ENCODE data around the gene CHEK1. TPM values are rescaled to one million over a fixed set of nuclear protein-coding genes. Genes with fewer than 3 reads are reported as not detected.

The CHEK1 gene
- total RNA-seq, 1 experiment from 2014 or later = 33.2 TPM

DNA sequence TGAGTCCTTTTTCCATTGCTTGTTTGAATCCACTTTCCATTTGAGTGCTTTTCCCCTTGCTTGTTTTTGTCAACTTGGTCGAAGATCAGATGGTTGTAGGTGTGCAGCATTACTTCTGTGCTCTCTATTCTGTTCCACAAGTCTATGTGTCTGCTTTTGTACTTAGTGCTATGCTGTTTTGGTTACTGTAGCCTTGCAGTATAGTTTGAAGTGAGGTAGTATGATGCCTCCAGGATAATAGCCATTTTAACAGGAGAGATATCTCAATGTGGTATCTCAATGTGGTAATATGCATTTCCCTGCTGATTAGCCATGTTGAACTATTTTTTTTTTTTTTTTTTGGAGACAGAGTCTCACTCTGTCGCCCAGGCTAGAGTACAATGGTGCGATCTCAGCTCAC lies 38.9 kb downstream of the CHEK1 start:
- Mint-ChIP-seq H3K4me3 (ENCODE audit: low read depth, unreplicated experiment) (no peak overlapping the region), H3K27me3 (ENCODE audit: unreplicated experiment) (no peaks in the 10 kb centered on the region), H3K4me1 (ENCODE audit: low read depth, unreplicated experiment) (no peaks in the 10 kb centered on the region), H3K36me3 (ENCODE audit: insufficient read depth, unreplicated experiment) (no peaks in the 10 kb centered on the region), H3K27ac (ENCODE audit: unreplicated experiment) (no peak overlapping the region), H3K9me3 (ENCODE audit: low read depth, unreplicated experiment) (peaks cover 6% of the 10 kb centered on the region)
- no peak for DNase-seq
- TF ChIP-seq, protein P1, sequence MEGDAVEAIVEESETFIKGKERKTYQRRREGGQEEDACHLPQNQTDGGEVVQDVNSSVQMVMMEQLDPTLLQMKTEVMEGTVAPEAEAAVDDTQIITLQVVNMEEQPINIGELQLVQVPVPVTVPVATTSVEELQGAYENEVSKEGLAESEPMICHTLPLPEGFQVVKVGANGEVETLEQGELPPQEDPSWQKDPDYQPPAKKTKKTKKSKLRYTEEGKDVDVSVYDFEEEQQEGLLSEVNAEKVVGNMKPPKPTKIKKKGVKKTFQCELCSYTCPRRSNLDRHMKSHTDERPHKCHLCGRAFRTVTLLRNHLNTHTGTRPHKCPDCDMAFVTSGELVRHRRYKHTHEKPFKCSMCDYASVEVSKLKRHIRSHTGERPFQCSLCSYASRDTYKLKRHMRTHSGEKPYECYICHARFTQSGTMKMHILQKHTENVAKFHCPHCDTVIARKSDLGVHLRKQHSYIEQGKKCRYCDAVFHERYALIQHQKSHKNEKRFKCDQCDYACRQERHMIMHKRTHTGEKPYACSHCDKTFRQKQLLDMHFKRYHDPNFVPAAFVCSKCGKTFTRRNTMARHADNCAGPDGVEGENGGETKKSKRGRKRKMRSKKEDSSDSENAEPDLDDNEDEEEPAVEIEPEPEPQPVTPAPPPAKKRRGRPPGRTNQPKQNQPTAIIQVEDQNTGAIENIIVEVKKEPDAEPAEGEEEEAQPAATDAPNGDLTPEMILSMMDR (IDR thresholded peaks at IDR 0.05; ENCODE audit: unreplicated experiment) = no peak
- no TSS peak for BruUV-seq (replicated peaks)
- CTCF ChIA-PET = interaction anchor here (0.7 kb wide), 1 partner anchor 548 kb away, joined by 3 read pairs; no protein-coding TSS in a partner anchor
- intact Hi-C loops (cut with micrococcal nuclease; ENCODE audit: unreplicated experiment) = no loop called here

DNA sequence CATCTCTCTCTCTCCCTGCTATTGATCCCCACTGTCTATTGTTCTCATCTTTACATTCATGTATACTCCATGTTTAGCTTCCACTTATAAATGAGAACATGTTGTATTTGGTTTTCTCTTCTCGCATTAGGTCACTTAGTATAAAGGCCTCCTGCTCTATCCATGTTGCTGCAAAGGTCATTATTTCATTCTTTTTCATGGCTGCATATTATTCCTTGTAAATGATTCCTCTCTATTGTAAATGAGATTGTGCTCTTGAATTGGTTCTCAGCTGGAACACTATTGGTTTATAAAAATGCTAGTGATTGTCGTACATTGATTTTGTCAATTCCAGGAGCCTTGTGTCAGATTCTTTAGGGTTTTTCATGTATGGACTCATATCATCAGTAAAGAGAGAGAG lies 42.2 kb downstream of the CHEK1 start:
- no peak overlapping the region for H3K27ac Mint-ChIP-seq (ENCODE audit: unreplicated experiment)
- TF ChIP-seq, protein P1 (IDR thresholded peaks at IDR 0.05; ENCODE audit: unreplicated experiment) = no peak
- intact Hi-C loops (cut with micrococcal nuclease; ENCODE audit: unreplicated experiment) = no loop called here
- H3K27me3 Mint-ChIP-seq (ENCODE audit: unreplicated experiment) = no peaks in the 10 kb centered on the region
- BruUV-seq (replicated peaks) = no TSS peak
- peaks cover 6% of the 10 kb centered on the region for H3K9me3 Mint-ChIP-seq (ENCODE audit: low read depth, unreplicated experiment)
- H3K36me3 Mint-ChIP-seq (ENCODE audit: insufficient read depth, unreplicated experiment) = no peaks in the 10 kb centered on the region
- DNase-seq = no peak
- H3K4me1 Mint-ChIP-seq (ENCODE audit: low read depth, unreplicated experiment) = no peaks in the 10 kb centered on the region
- no peak overlapping the region for H3K4me3 Mint-ChIP-seq (ENCODE audit: low read depth, unreplicated experiment)
- CTCF ChIA-PET = no interaction called here

DNA sequence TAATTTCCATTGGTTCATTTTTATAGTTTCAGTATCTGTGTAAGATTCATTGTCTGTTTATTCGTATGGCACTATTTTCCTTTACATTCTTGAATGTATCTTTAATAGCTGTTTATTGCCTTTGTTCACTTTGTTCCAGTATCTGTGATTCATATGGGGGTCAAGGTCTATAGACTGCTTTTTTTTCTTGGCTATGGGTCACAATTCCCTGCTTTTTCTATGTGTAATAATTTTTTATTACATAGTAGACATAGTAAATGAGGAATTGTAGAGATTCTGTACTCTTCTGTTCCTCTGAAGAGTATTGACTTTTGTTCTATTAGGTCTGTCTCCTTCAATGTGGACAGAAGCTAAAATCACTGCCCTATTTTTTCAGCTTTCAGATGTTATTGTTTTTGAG lies 45.2 kb downstream of the CHEK1 start:
- no TSS peak for BruUV-seq (replicated peaks)
- DNase-seq = no peak
- TF ChIP-seq, protein P1 (IDR thresholded peaks at IDR 0.05; ENCODE audit: unreplicated experiment) = no peak
- intact Hi-C loops (cut with micrococcal nuclease; ENCODE audit: unreplicated experiment) = no loop called here
- Mint-ChIP-seq H3K27me3 (ENCODE audit: unreplicated experiment) (no peaks in the 10 kb centered on the region), H3K4me3 (ENCODE audit: low read depth, unreplicated experiment) (no peak overlapping the region), H3K27ac (ENCODE audit: unreplicated experiment) (no peak overlapping the region), H3K9me3 (ENCODE audit: low read depth, unreplicated experiment) (peaks cover 4% of the 10 kb centered on the region), H3K36me3 (ENCODE audit: insufficient read depth, unreplicated experiment) (no peaks in the 10 kb centered on the region), H3K4me1 (ENCODE audit: low read depth, unreplicated experiment) (no peaks in the 10 kb centered on the region)
- CTCF ChIA-PET = no interaction called here

DNA sequence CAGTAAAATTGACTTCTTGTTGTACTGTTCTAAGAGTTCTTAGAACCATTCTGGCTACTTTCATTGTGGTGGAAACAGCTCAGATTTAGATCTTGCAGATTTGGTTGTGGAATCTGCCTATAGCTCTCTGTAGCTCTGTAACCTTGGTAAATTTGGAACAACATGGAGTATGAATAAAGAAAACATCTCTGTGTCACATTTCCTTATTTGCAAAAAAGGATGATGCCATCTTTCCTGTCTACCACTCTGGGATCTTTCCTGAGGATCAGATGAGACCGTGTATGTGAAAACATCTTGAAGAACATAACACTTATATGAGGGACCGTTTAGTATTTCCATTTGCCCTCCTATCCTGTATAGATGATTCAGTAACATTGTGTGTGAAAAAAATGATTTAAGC lies 46.6 kb downstream of the CHEK1 start:
- CTCF ChIA-PET = no interaction called here
- no peak overlapping the region for H3K27ac Mint-ChIP-seq (ENCODE audit: unreplicated experiment)
- DNase-seq = no peak
- no peaks in the 10 kb centered on the region for H3K36me3 Mint-ChIP-seq (ENCODE audit: insufficient read depth, unreplicated experiment)
- H3K4me3 Mint-ChIP-seq (ENCODE audit: low read depth, unreplicated experiment) = no peak overlapping the region
- H3K4me1 Mint-ChIP-seq (ENCODE audit: low read depth, unreplicated experiment) = no peaks in the 10 kb centered on the region
- intact Hi-C loops (cut with micrococcal nuclease; ENCODE audit: unreplicated experiment) = no loop called here
- H3K9me3 Mint-ChIP-seq (ENCODE audit: low read depth, unreplicated experiment) = peaks cover 4% of the 10 kb centered on the region
- no TSS peak for BruUV-seq (replicated peaks)
- TF ChIP-seq, protein P1 (IDR thresholded peaks at IDR 0.05; ENCODE audit: unreplicated experiment) = no peak
- H3K27me3 Mint-ChIP-seq (ENCODE audit: unreplicated experiment) = no peaks in the 10 kb centered on the region

Measured in Calu3 (cell line).